PC-3 (cell line): Measurements from ENCODE around the gene DHRS7. TPM values are rescaled to one million over a fixed set of nuclear protein-coding genes. Genes with fewer than 3 reads are reported as not detected.

ENCODE experiments used
- ATAC-seq: fragments of 200-7000 bp; cut with Tn5 transposase; 2 replicates; pipeline ENCODE4 v1.9.1; 2020; ENCODE audit warnings: mild to moderate bottlenecking, moderate library complexity
- BruUV-seq: library from RNA; stranded (reverse); fragments of 400-500 nt; replicated peaks from 2 replicates; lab custom pipeline; 2021; lab: Mats Ljungman, UMichigan
- CTCF ChIA-PET: fragments of 300-600 bp; sonication (Branson Sonifier 250); formaldehyde crosslinking; loops from one replicate; lab custom pipeline; 2022; ENCODE audit warnings: antibody characterized with exemption; lab: Charles Lee
- POLR2A ChIA-PET: fragments of 300-600 bp; sonication (Branson Sonifier 250); formaldehyde crosslinking; loops from one replicate; lab custom pipeline; 2022; ENCODE audit warnings: antibody characterized with exemption; ENCODE audit not compliant: unreplicated experiment; lab: Charles Lee
- DNase-seq: peaks from one replicate; pipeline ENCODE4 v3.0.0-alpha.2; 2015
- H2AFZ ChIP-seq: fragments of 300-600 bp; sonication (generic); 2 replicates; pipeline ENCODE4 v1.6.0; 2016; ENCODE audit warnings: antibody characterized with exemption, low read length
- H3F3A ChIP-seq: fragments of 300-600 bp; sonication (generic); one replicate; pipeline ENCODE4 v1.6.0; 2017; ENCODE audit warnings: antibody characterized with exemption, low read length, control low read depth, mild to moderate bottlenecking; ENCODE audit not compliant: unreplicated experiment
- H3K27ac ChIP-seq: fragments of 300-600 bp; sonication (generic); 2 replicates; pipeline ENCODE4 v1.5.1; 2016; ENCODE audit warnings: mild to moderate bottlenecking, low read length
- H3K27me3 ChIP-seq: fragments of 300-600 bp; sonication (generic); 2 replicates; pipeline ENCODE4 v1.6.1; 2016; ENCODE audit warnings: low read length, mixed read lengths
- H3K36me3 ChIP-seq: fragments of 300-600 bp; sonication (generic); 2 replicates; pipeline ENCODE4 v1.6.1; 2016; ENCODE audit warnings: low read depth, mixed run types, low read length, mixed read lengths
- H3K4me1 ChIP-seq: fragments of 300-600 bp; sonication (generic); 2 replicates; pipeline ENCODE4 v1.5.1; 2016; ENCODE audit warnings: low read length; ENCODE audit not compliant: insufficient read depth
- H3K4me2 ChIP-seq: fragments of 300-600 bp; sonication (generic); 2 replicates; pipeline ENCODE4 v1.6.0; 2016; ENCODE audit warnings: low read length
- H3K4me3 ChIP-seq: fragments of 300-600 bp; sonication (generic); 2 replicates; pipeline ENCODE4 v1.5.1; 2016; ENCODE audit warnings: mild to moderate bottlenecking, low read length, mixed read lengths
- H3K79me2 ChIP-seq: fragments of 300-600 bp; sonication (generic); 2 replicates; pipeline ENCODE4 v1.6.1; 2017; ENCODE audit warnings: low read length, mixed read lengths
- H3K9ac ChIP-seq: fragments of 300-600 bp; sonication (generic); 2 replicates; pipeline ENCODE4 v1.6.0; 2016; ENCODE audit warnings: mild to moderate bottlenecking, low read length
- H3K9me2 ChIP-seq: fragments of 300-600 bp; sonication (generic); replicated peaks from 2 replicates; pipeline ENCODE4 v1.6.1; 2016; ENCODE audit warnings: mixed run types, low read length, mixed read lengths
- H3K9me3 ChIP-seq: fragments of 300-600 bp; sonication (generic); 2 replicates; pipeline ENCODE4 v1.6.1; 2016; ENCODE audit warnings: low read length, mixed read lengths
- H4K20me1 ChIP-seq: fragments of 300-600 bp; sonication (generic); 2 replicates; pipeline ENCODE4 v1.6.1; 2016; ENCODE audit warnings: low read length, mixed read lengths
- CTCF ChIP-seq: fragments of 300-600 bp; sonication (generic); conservative IDR thresholded peaks from 2 replicates; pipeline ENCODE4 v1.5.1; 2017; ENCODE audit warnings: antibody characterized with exemption, low read depth, mild to moderate bottlenecking, low read length
- EZH2 ChIP-seq: fragments of 300-600 bp; sonication (generic); IDR thresholded peaks from one replicate; pipeline ENCODE4 v1.6.1; 2017; ENCODE audit warnings: antibody characterized with exemption, mild to moderate bottlenecking, low read length; ENCODE audit not compliant: unreplicated experiment
- EZH2phosphoT487 ChIP-seq: fragments of 300-600 bp; sonication (generic); IDR thresholded peaks from 2 replicates; pipeline ENCODE4 v1.6.1; 2018; ENCODE audit warnings: mild to moderate bottlenecking, antibody characterized with exemption, low read length, borderline replicate concordance
- intact Hi-C: fragments of 100-400 bp; cut with micrococcal nuclease; formaldehyde crosslinking; loops from 2 replicates; pipeline ENCODE4 v1.9.0; 2023
- total RNA-seq: library from RNA; depleted of rRNA; stranded (reverse); fragments of >200 nt; gene quantifications from 2 replicates; pipeline ENCODE4 v1.2.3, GENCODE V29; 2014

Gene DHRS7
- total RNA-seq, 1 experiment from 2014 or later: 236 TPM

GRCh38 chr14:60199321-60199720 lies 34.1 kb upstream of the DHRS7 start:
- Histone ChIP-seq H3K79me2 (no peaks in the 10 kb centered on the region), H3K4me3 (no peak overlapping the region), H3F3A (peaks cover 3% of the 10 kb centered on the region), H3K9me2 (no peaks in the 10 kb centered on the region), H3K9me3 (no peaks in the 10 kb centered on the region), H3K4me2 (no peak overlapping the region), H3K27me3 (peaks cover 7% of the 10 kb centered on the region), H3K36me3 (no peaks in the 10 kb centered on the region), H4K20me1 (no peaks in the 10 kb centered on the region), H3K27ac (no peak overlapping the region), H3K4me1 (peaks cover 26% of the 10 kb centered on the region), H3K9ac (no peak overlapping the region), H2AFZ (no peak overlapping the region)
- no TSS peak for BruUV-seq
- CTCF ChIA-PET: interaction anchor here (1.1 kb wide), 1 partner anchor 67 kb away, joined by 6 read pairs; no protein-coding TSS in a partner anchor
- POLR2A ChIA-PET: no interaction called here
- intact Hi-C loops: loop anchor here (5.0 kb wide), 2 partner anchors 48 to 148 kb away; partner anchors contain the start of gene PPM1A
- no peak for TF ChIP-seq EZH2phosphoT487
- TF ChIP-seq CTCF: no peak
- no peak for TF ChIP-seq EZH2
- no peak for ATAC-seq
- DNase-seq: no peak

GRCh38 chr14:60197629-60198303 lies 32.6 kb upstream of the DHRS7 start:
- ATAC-seq (peak; percentile 81), DNase-seq (peak; percentile 96)
- intact Hi-C loops: loop anchor here (5.0 kb wide), 2 partner anchors 50 to 150 kb away; partner anchors contain the start of gene PPM1A
- H3K4me2 ChIP-seq: peak overlapping the region; percentile 2
- ChIA-PET POLR2A (no interaction called here), CTCF (no interaction called here)
- TF ChIP-seq CTCF (no peak), EZH2phosphoT487 (no peak), EZH2 (no peak)
- no peak overlapping the region for H2AFZ ChIP-seq
- BruUV-seq: no TSS peak
- no peak overlapping the region for H3K9ac ChIP-seq
- H3K9me3 ChIP-seq: no peaks in the 10 kb centered on the region
- H4K20me1 ChIP-seq: no peaks in the 10 kb centered on the region
- no peaks in the 10 kb centered on the region for H3K36me3 ChIP-seq
- H3K4me1 ChIP-seq: peaks cover 26% of the 10 kb centered on the region
- no peaks in the 10 kb centered on the region for H3K79me2 ChIP-seq
- H3K9me2 ChIP-seq: no peaks in the 10 kb centered on the region
- H3K27ac ChIP-seq: peak overlapping the region; percentile 31
- no peaks in the 10 kb centered on the region for H3K27me3 ChIP-seq
- peaks cover 3% of the 10 kb centered on the region for H3F3A ChIP-seq
- no peak overlapping the region for H3K4me3 ChIP-seq

DNA sequence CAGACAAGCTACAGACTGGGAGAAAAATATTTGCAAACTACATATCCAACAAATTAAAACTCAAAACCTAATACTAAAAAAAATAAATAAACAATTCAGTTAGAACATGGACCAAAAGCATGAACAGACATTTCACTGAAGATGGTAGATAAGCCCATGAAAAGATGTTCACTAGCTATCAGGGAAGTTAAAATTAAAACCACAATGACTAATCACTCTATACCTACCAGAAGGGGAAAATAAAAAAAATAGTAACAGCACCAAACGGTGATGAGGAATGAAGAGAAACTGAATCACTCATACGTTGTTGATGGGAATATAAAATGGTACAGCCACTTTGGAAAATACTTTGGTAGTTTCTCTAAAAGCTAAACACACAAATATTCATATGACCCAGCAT lies 31.1 kb upstream of the DHRS7 start:
- Histone ChIP-seq H3K4me3 (no peak overlapping the region), H3K27me3 (no peaks in the 10 kb centered on the region), H4K20me1 (no peaks in the 10 kb centered on the region), H3K27ac (no peak overlapping the region), H3K9me3 (no peaks in the 10 kb centered on the region), H3F3A (peaks cover 3% of the 10 kb centered on the region), H3K9ac (no peak overlapping the region), H3K9me2 (no peaks in the 10 kb centered on the region), H3K4me1 (peaks cover 26% of the 10 kb centered on the region), H3K36me3 (no peaks in the 10 kb centered on the region), H2AFZ (no peak overlapping the region), H3K79me2 (no peaks in the 10 kb centered on the region), H3K4me2 (no peak overlapping the region; the same call in 1 of the 2 replicates)
- POLR2A ChIA-PET: no interaction called here
- BruUV-seq: no TSS peak
- CTCF ChIA-PET: no interaction called here
- peak; percentile 50 for ATAC-seq
- TF ChIP-seq EZH2phosphoT487 (no peak), CTCF (no peak), EZH2 (no peak)
- intact Hi-C loops: loop anchor here (5.0 kb wide), 2 partner anchors 51 to 151 kb away; partner anchors contain the start of gene PPM1A
- peak; percentile 71 for DNase-seq
